K562 (cell line): Measurements from ENCODE around the gene AGRN. TPM values are rescaled to one million over a fixed set of nuclear protein-coding genes. Genes with fewer than 3 reads are reported as not detected.

Experiments used
- CCNT2 ChIP-seq: IDR thresholded peaks from 2 replicates; pipeline ENCODE4 v1.6.1; 2011; ENCODE audit warnings: borderline replicate concordance, low read depth, mild to moderate bottlenecking, moderate library complexity, mixed read lengths, low read length; ENCODE audit not compliant: insufficient read length; ENCODE audit errors: extremely low read depth
- DACH1 ChIP-seq: fragments of 450-650 bp; IDR thresholded peaks from 2 replicates; pipeline ENCODE4 v1.6.1; 2018; ENCODE audit not compliant: partially characterized antibody
- DMBX1 ChIP-seq: fragments of 250-450 bp; sonication (Bioruptor Pico); IDR thresholded peaks from 2 replicates; pipeline ENCODE4 v1.8.0; 2022; ENCODE audit warnings: inconsistent platforms, mild to moderate bottlenecking, moderate library complexity, borderline replicate concordance
- EP400 ChIP-seq: fragments of 450-650 bp; IDR thresholded peaks from 2 replicates; pipeline ENCODE4 v1.6.1; 2017; ENCODE audit warnings: antibody characterized with exemption, mild to moderate bottlenecking, moderate library complexity
- FOXK2 ChIP-seq, 2 experiments: fragments of 450-650 bp; IDR thresholded peaks in 1 of 2; conservative IDR thresholded peaks in 1 of 2; 2 replicates each; pipeline ENCODE4 v1.6.1; 2016; ENCODE audit warnings: low read depth in 2 of 2, mild to moderate bottlenecking in 1 of 2
- GTF2F1 ChIP-seq: IDR thresholded peaks from 2 replicates; pipeline ENCODE4 v1.6.1; 2011; ENCODE audit warnings: low read depth, low read length, improper control_type of control experiment
- LCOR ChIP-seq: sonication (generic); formaldehyde crosslinking; IDR thresholded peaks from 2 replicates; pipeline ENCODE4 v1.8.0; 2022; ENCODE audit warnings: mild to moderate bottlenecking, missing genetic modification reagents
- MBD2 ChIP-seq: sonication (generic); IDR thresholded peaks from 2 replicates; pipeline ENCODE4 v1.6.1; 2016; ENCODE audit warnings: low read depth, borderline replicate concordance
- MEF2D ChIP-seq: conservative IDR thresholded peaks from 2 replicates; pipeline ENCODE4 v1.6.1; 2016; ENCODE audit warnings: low read depth, missing genetic modification characterization, missing compliant biosample characterization
- MEIS2 ChIP-seq: fragments of 450-650 bp; IDR thresholded peaks from 2 replicates; pipeline ENCODE4 v1.6.1; 2014; ENCODE audit warnings: mild to moderate bottlenecking; ENCODE audit not compliant: partially characterized antibody
- MXI1 ChIP-seq: IDR thresholded peaks from 2 replicates; pipeline ENCODE4 v1.6.1; 2011; ENCODE audit warnings: low read depth, mild to moderate bottlenecking, improper control_type of control experiment, low read length
- NUFIP1 ChIP-seq: fragments of 450-650 bp; IDR thresholded peaks from 2 replicates; pipeline ENCODE4 v1.6.1; 2018; ENCODE audit not compliant: partially characterized antibody
- PHF8 ChIP-seq: fragments of 200-600 bp; sonication (generic); IDR thresholded peaks from 2 replicates; pipeline ENCODE4 v1.6.1; 2012; ENCODE audit warnings: mixed run types, mild to moderate bottlenecking, inconsistent platforms, low read length, moderate library complexity, borderline replicate concordance
- POLR2H ChIP-seq: IDR thresholded peaks from 2 replicates; pipeline ENCODE4 v1.6.1; 2016; ENCODE audit warnings: missing genetic modification characterization, low read depth, mild to moderate bottlenecking, control low read depth, missing compliant biosample characterization, moderate library complexity
- SMARCA5 ChIP-seq: fragments of 450-650 bp; IDR thresholded peaks from 2 replicates; pipeline ENCODE4 v1.6.1; 2016
- SP2 ChIP-seq: IDR thresholded peaks from 2 replicates; pipeline ENCODE4 v1.6.1; 2011; ENCODE audit warnings: mild to moderate bottlenecking, low read depth, low read length, moderate library complexity; ENCODE audit not compliant: poor library complexity, severe bottlenecking; ENCODE audit errors: extremely low read depth
- SRSF3 ChIP-seq: fragments of 200-400 bp; formaldehyde crosslinking; IDR thresholded peaks from 2 replicates; pipeline ENCODE4 v1.6.1; 2016; ENCODE audit warnings: mild to moderate bottlenecking, low read length, moderate library complexity; ENCODE audit not compliant: insufficient read depth
- TAL1 ChIP-seq: fragments of 450-650 bp; IDR thresholded peaks from 2 replicates; pipeline ENCODE4 v1.6.1; 2016; ENCODE audit warnings: mild to moderate bottlenecking
- TEAD2 ChIP-seq: fragments of 450-650 bp; IDR thresholded peaks from 2 replicates; pipeline ENCODE4 v1.6.1; 2016; ENCODE audit warnings: missing genetic modification characterization, control low read depth, missing compliant biosample characterization
- VEZF1 ChIP-seq: fragments of 200-800 bp; sonication (Bioruptor generic); IDR thresholded peaks from 2 replicates; pipeline ENCODE4 v1.6.1; 2017; ENCODE audit warnings: missing genetic modification characterization, missing compliant biosample characterization
- WHSC1 ChIP-seq: IDR thresholded peaks from one replicate; pipeline ENCODE4 v1.6.1; 2012; ENCODE audit warnings: low read length, control low read depth, inconsistent platforms
- ZBTB1 ChIP-seq: sonication (generic); formaldehyde crosslinking; IDR thresholded peaks from 2 replicates; pipeline ENCODE4 v1.8.1; 2023; ENCODE audit warnings: missing genetic modification reagents, low read depth, mild to moderate bottlenecking, borderline replicate concordance
- ZFP36 ChIP-seq: fragments of 150-350 bp; IDR thresholded peaks from 2 replicates; pipeline ENCODE4 v1.6.1; 2018; ENCODE audit warnings: low read length, low read depth; ENCODE audit not compliant: partially characterized antibody
- ZNF212 ChIP-seq: fragments of 450-650 bp; formaldehyde crosslinking; IDR thresholded peaks from 2 replicates; pipeline ENCODE4 v1.4.0; 2020; ENCODE audit warnings: mild to moderate bottlenecking
- ZNF239 ChIP-seq: fragments of 250-450 bp; sonication (Bioruptor Pico); IDR thresholded peaks from 2 replicates; pipeline ENCODE4 v1.4.0; 2020; ENCODE audit warnings: mild to moderate bottlenecking
- ZNF583 ChIP-seq: fragments of 250-450 bp; sonication (Bioruptor Pico); IDR thresholded peaks from 2 replicates; pipeline ENCODE4 v1.4.0; 2020
- ZNF696 ChIP-seq: fragments of 250-450 bp; sonication (Bioruptor Pico); conservative IDR thresholded peaks from 2 replicates; pipeline ENCODE4 v1.4.0; 2020; ENCODE audit warnings: mild to moderate bottlenecking, moderate library complexity
- polyA plus RNA-seq, 8 experiments: library from polyadenylated mRNA; depleted of rRNA in 4 of 8; stranded (reverse) in 5 of 8; unstranded in 3 of 8; fragments of >200 nt; fragmentation: Nextera tagmentation in 2 of 8; fragmentation: Illumina TruSeq in 1 of 8; extraction: Ambion mirVana in 2 of 8; extraction: Trizol in 1 of 8; gene quantifications; 2 replicates each; pipeline versions ENCODE4 v1.2.1 to v1.2.3, GENCODE V29; 2011 to 2014; ENCODE audit warnings: inconsistent platforms in 1 of 8, missing spikeins in 1 of 8
- total RNA-seq, 7 experiments: library from RNA; depleted of rRNA in 6 of 7; stranded (reverse); fragments of >200 nt in 6 of 7; fragmentation: Illumina TruSeq in 2 of 7; extraction: Trizol in 2 of 7; gene quantifications; 2 replicates each; pipeline versions ENCODE4 v1.2.1 to v1.2.3, GENCODE V29; 2011 to 2021; ENCODE audit warnings: low replicate concordance in 1 of 7
- TF ChIP-seq, protein P1 (sequence below): fragments of 250-450 bp; sonication (Bioruptor Pico); IDR thresholded peaks from 2 replicates; pipeline ENCODE4 v1.5.0; 2020; ENCODE audit warnings: mild to moderate bottlenecking

AGRN gene
- total and polyA plus RNA-seq, 9 of the 15 experiments (the other 6 are each of a cell fraction or from before 2014, with no cell fraction given), result 0.04 to 111 (median 18.1) TPM

DNA sequence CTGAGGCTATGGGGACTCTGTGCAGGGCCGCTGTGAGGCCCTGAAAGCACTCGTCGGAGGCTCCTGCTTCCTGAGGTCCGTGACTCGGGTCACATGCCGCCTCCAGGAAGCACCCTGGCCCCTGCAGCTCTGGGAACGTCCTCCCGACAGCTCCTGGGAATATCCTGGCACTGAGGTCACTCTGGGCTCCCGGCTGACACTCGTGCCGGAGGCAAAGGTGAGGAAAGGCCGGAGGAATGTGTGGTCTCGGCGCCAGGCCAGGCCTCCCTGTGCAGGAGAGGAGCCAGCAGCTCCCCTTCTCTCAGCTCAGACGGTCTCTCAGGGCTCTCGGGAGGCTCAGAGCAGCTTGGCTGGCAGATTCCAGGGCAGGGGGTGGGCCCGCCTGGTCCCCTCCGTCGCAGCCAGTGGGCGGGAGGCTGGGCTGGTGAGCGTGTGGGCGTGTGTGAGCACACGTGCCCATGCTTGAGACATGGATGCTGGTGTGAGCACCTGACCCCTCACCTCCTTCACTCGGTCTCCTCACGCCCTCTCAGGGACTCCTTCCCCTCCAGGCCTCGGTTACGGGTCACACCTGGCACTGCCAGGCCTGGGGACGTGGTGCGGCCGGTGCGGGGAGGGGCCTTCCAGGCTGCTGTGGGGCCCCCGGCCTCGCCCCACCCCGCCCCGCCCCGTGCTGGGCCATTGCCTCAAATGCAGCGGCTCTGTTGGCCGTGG lies 59.6 kb downstream of the AGRN start (continued):
- TF ChIP-seq DACH1 (no peak), TEAD2 (tag) (no peak), ZNF583 (peak; percentile 38; the same call in 1 of the 2 replicates), MEF2D (tag) (no peak), LCOR (CRISPR knock-in tag) (no peak; the same call in 1 of the 2 replicates), MEIS2 (no peak), NUFIP1 (no peak), VEZF1 (CRISPR knock-in tag) (peak; percentile 39; the same call in 1 of the 2 replicates), SMARCA5 (no peak), ZNF239 (CRISPR knock-in tag) (no peak), PHF8 (peak; percentile 22; the same call in 1 of the 2 replicates), TAL1 (no peak), WHSC1 (no peak), FOXK2 (conservative IDR thresholded peaks at IDR 0.05 in 1 of 2, IDR thresholded peaks at IDR 0.05 in 1 of 2; ENCODE audit: low read depth in 2 of 2) (no peak), SP2 (no peak), GTF2F1 (no peak), ZBTB1 (CRISPR knock-in tag) (no peak), ZNF696 (CRISPR knock-in tag) (no peak), MBD2 (no peak), POLR2H (tag) (no peak), EP400 (no peak), DMBX1 (CRISPR knock-in tag) (no peak; the same call in 1 of the 2 replicates), ZFP36 (peak; percentile 79), MXI1 (0 out of 2 replicates have a peak, but pooled peaks have one; percentile 42), CCNT2 (peak; percentile 58), SRSF3 (no peak), ZNF212 (CRISPR knock-in tag) (no peak)
- TF ChIP-seq, protein P1, sequence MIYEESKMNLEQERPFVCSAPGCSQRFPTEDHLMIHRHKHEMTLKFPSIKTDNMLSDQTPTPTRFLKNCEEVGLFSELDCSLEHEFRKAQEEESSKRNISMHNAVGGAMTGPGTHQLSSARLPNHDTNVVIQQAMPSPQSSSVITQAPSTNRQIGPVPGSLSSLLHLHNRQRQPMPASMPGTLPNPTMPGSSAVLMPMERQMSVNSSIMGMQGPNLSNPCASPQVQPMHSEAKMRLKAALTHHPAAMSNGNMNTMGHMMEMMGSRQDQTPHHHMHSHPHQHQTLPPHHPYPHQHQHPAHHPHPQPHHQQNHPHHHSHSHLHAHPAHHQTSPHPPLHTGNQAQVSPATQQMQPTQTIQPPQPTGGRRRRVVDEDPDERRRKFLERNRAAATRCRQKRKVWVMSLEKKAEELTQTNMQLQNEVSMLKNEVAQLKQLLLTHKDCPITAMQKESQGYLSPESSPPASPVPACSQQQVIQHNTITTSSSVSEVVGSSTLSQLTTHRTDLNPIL (CRISPR knock-in tag), result no peak
